ENCODE measurements around the gene AIRE.

GRCh38 chr21:44314128-44314527, 28.5 kb downstream of the AIRE start:
- TF ChIP-seq ZNF605 (CRISPR knock-in tag; IDR thresholded peaks at IDR 0.05) (no peak), GPBP1L1 (CRISPR knock-in tag; IDR thresholded peaks at IDR 0.05) (no peak), CTCF (CRISPR knock-in tag; IDR thresholded peaks at IDR 0.05) (no peak), POLR2AphosphoS5 (IDR thresholded peaks at IDR 0.05; ENCODE audit: low read depth, low read length) (no peak), STAT5B (CRISPR knock-in tag; IDR thresholded peaks at IDR 0.05) (no peak), ZKSCAN8 (CRISPR knock-in tag; IDR thresholded peaks at IDR 0.05; ENCODE audit: borderline replicate concordance) (no peak), ZNF282 (IDR thresholded peaks at IDR 0.05; ENCODE audit: partially characterized antibody) (no peak), STAG1 (CRISPR knock-in tag; IDR thresholded peaks at IDR 0.05) (no peak), ZNF350 (CRISPR knock-in tag; IDR thresholded peaks at IDR 0.05; ENCODE audit: borderline replicate concordance, low read depth) (no peak), POLR2A (IDR thresholded peaks at IDR 0.05; ENCODE audit: insufficient read depth in 1 of 2, low read depth in 2 of 2, low read length in 2 of 2) (no peak), RFX5 (IDR thresholded peaks at IDR 0.05; ENCODE audit: low read depth, low read length) (no peak), TARDBP (CRISPR knock-in tag; IDR thresholded peaks at IDR 0.05) (no peak), MTF1 (CRISPR knock-in tag; IDR thresholded peaks at IDR 0.05) (no peak)

Measured in HepG2 (cell line).